Testis (tissue), 2 donors: Measurements from ENCODE around the gene NUDT5.

ENCODE experiments used
- POLR2A ChIP-seq: fragments of 450-650 bp; IDR thresholded peaks from one replicate; pipeline ENCODE4 v1.6.1; 2017; ENCODE audit warnings: antibody characterized with exemption, mild to moderate bottlenecking, moderate library complexity
- TF ChIP-seq, protein P1 (sequence below), 3 experiments: fragments of 450-650 bp in 2 of 3; fragments of 200-600 bp in 1 of 3; sonication (generic) in 1 of 3; IDR thresholded peaks; one replicate each; pipeline ENCODE4 v1.5.1; 2016 to 2019; ENCODE audit warnings: antibody characterized with exemption in 3 of 3, mild to moderate bottlenecking in 2 of 3, moderate library complexity in 1 of 3

DNA sequence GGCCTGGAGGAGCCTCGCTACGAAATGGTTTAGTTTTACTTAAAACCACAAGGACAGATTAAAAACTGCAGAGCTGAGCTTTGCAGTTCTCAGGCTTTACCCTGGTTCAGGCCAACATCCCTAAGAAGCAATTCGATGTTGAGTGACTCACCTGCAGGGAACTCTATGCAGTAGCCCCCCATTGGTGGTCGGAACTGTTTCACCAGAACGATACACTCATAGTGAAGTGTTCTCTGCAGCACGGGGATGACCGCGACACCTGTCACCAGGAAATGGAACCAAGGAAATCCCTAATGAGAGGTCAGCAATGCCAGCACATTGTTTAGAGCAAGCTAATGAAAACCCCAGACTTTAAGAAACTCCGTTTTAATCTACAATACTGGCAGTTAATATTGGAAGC is 18.0 kb downstream of the NUDT5 start:
- TF ChIP-seq, protein P1, sequence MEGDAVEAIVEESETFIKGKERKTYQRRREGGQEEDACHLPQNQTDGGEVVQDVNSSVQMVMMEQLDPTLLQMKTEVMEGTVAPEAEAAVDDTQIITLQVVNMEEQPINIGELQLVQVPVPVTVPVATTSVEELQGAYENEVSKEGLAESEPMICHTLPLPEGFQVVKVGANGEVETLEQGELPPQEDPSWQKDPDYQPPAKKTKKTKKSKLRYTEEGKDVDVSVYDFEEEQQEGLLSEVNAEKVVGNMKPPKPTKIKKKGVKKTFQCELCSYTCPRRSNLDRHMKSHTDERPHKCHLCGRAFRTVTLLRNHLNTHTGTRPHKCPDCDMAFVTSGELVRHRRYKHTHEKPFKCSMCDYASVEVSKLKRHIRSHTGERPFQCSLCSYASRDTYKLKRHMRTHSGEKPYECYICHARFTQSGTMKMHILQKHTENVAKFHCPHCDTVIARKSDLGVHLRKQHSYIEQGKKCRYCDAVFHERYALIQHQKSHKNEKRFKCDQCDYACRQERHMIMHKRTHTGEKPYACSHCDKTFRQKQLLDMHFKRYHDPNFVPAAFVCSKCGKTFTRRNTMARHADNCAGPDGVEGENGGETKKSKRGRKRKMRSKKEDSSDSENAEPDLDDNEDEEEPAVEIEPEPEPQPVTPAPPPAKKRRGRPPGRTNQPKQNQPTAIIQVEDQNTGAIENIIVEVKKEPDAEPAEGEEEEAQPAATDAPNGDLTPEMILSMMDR (IDR thresholded peaks at IDR 0.05): no peak
- no peak for TF ChIP-seq POLR2A
